NCI-H774 (cell line): ENCODE measurements around the gene MGAT5B.

Experiments used
- DNase-seq: peaks from one replicate; lab custom pipeline; 2025; lab: John Stamatoyannopoulos, UW

Gene MGAT5B

DNA sequence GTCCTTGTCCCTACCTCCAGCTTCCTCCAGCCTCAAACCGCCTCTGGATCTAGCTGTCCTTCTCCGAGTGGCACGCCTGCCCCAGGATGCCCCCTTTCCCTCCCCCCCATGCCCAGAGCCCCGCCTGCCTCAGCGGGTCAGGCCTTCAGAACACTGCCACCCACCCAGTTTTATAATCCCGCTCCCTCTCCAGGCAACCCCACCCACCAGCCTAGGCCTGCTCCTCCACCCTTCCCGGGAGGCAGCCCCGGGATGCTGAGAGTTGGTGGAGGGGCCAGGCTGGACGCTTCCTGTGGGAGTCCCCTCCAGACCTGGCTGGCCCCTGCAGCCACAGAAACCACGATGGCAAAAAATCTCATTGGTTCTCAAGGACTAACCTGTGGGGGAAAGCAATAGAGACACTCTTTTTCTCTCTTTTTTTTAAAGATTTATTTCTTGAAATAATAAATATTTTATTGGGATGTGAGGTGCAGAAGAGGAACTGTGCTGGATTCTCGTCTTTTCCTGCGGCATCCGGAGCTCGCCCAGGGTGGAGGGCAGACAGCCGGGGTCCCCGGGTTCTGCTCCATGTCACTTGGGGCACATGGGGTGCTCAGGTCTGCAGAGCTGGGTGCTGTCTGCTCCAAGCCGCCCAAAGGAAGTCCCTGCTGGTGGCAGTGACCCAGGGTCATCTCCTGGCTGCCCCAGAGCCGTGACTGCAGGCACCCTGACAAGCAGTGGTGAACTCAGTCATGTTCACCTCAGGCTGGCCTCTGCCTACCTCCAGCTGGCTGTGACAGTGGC, 81.9 kb downstream of the MGAT5B start:
- no peak for DNase-seq

DNA sequence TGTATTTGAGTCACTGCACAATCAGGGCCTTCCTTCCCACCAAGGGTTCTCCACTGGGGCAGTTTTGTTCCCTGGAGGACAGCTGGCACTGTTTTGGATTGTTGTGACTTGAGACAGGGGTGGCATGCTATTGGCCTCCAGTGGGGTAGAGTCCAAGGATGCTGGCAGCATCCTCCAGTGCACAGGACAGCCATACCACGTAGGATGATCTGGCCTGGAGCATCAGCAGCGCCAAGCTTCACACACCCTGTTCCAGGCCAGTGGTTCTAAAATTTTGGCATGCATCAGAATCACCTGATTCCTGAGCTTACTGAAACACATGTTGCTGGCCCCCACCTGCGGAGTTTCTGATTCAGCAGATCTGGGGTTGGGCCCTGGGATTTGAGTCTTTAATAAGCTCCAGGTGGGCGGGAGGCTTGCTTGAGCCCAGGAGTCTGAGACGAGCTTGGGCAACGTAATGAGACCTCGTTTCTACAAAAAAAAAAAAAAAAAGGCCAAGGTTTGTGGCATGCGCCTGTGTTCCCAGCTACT, 83.2 kb downstream of the MGAT5B start:
- no peak for DNase-seq

- DNase-seq: no peak
Measured at GRCh38 chr17:76952402-76952801, 84.2 kb downstream of the MGAT5B start.

- DNase-seq: no peak
Measured at GRCh38 chr17:76953066-76953465, 84.9 kb downstream of the MGAT5B start.

- no peak for DNase-seq
Measured at GRCh38 chr17:76953946-76954345, 85.7 kb downstream of the MGAT5B start.

DNA sequence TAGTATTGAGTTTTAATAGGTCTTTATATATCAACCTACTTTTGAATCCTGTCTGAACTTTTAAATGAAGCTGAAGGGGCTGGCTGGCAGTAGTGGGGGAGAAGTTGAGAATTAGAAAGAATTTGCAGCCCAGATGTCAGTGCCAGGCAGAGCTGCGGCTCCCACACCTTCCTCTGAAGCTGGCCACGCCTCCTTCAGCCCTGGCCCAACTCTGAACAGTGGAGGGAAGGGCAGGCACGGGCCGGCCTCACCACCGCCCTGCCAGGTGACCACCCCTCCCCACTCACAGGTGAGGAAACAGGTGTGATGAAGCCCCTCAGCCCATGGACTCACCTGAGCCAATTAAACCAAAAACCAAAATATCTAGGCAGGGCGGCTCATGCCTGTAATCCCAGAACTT, 87.0 kb downstream of the MGAT5B start:
- no peak for DNase-seq

DNA sequence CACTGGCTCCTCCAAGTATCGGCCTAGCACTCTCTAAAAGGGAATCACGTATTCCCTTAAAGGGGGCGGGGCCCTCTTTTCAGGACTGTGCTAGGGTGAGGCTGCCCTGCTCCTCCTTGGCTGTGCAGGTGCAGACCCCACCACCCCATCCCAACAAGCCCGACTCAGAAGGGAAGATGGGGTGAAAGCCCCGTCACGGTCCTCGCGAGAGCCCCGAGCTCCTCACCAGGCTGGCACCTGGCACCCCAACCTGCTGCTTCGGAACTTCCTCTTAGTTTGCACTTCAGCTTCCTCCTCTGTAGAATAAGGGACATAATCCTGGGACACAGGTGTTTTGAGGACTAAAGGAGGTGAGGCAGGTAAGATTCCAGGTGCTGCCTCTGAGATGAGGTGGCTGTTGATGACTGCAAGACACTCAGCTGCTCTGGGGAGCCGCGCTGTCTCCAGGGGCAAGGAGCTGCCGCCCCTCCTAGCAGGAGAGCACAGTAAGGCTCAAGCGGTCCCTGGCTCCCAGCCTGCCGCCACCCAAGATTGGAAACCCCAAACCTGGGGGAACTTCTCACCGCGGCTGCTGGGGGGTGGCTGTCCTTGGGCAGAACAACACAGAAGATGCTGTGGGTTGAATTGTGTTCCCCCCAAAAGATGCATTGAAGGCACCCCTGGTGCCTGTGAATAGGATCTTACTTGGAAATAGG, 88.8 kb downstream of the MGAT5B start:
- no peak for DNase-seq

GRCh38 chr17:76957678-76958464, 89.7 kb downstream of the MGAT5B start:
- DNase-seq: no peak

DNA sequence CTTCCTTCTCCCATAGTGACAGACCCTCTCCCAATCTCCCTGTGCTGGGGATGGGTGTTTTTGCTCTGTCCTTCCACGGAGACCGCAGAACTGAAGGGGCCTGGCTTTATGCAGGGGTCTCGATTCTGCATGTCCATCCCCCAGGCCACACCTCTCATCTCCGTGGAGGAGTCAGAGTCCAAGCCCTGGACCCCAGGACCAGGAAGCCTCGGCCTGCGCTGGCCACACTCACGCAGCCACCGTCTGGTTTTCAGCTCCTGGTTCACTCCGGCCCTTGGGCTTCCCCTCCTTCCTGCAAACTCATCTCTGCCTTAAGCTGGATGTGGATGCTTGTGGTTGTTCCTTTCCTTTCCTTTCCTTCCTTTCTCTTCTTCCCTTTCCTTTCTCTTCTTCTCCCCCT, 90.8 kb downstream of the MGAT5B start:
- DNase-seq: no peak

- DNase-seq: no peak
Measured at GRCh38 chr17:76961869-76962268, 93.7 kb downstream of the MGAT5B start.

- DNase-seq: no peak
Measured at GRCh38 chr17:76962858-76963257, 94.7 kb downstream of the MGAT5B start.

DNA sequence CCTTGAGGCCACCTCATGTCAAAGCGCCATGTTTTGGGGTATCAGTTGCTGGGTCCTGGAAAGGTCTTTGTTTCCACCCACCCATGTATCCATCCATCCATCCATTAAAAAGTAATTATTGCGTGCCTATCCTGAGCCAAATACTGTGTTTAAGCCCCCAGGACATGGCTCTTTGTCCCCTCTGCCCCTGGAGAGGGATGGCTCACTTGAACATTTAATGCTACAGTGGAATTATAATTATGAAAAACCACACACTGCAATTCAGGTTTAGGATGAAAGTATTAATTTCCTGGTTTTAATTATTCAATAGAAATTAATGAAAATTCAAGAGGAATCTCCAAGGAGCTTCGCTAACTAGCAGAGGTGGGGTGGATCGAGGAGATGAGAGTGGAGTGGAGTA, 97.8 kb downstream of the MGAT5B start:
- no peak for DNase-seq

DNA sequence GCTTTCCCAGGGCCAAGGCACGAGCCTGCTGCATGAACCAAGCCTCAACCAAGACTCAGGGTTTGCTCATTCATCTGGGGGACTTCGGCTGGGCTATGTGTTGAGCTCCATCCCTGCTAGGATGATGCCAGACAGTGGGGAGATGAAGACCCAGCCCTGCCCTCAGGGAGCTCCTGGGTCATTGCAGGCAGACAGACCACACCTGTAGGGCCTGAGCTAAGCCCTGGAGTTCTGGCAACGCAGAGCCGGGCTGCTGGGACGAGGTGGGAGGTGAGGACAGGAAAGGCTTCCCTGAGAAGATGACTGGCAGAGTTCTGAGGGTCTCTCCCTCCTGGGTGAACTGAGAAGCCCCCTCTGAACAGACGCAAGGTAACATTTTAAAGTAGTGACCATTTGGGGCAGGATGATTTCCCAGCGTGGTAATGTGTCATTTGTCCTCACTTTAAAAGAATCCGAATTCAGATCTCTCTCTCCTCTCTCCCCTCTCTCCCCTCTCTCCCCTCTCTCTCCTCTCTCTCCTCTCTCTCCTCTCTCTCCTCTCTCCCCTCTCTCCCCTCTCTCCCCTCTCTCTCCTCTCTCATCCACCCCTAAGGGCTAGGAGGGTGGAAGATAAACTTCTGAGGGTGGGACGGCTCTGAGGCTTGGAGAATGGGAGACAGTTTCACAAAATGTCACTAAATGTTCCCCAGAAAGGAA, 98.4 kb downstream of the MGAT5B start:
- no peak for DNase-seq

DNA sequence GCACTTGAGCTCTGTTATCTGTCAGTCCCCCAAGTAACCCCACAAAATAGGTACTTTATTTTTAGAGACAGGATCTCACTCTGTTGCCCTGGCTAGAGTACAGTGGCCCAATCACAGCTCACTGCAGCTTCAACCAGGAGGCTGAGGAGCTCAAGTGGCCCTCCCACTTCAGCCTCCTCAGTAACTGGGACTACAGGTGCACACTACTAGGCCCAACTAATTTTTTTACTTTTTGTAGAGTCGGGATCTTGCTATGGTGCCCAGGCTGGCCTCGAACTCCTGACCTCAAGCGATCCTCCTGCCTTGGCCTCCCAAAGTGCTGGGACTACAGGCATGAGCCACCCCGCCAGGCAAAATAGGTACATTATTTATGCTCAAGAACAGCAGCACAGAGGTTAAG, 99.6 kb downstream of the MGAT5B start:
- no peak for DNase-seq

DNA sequence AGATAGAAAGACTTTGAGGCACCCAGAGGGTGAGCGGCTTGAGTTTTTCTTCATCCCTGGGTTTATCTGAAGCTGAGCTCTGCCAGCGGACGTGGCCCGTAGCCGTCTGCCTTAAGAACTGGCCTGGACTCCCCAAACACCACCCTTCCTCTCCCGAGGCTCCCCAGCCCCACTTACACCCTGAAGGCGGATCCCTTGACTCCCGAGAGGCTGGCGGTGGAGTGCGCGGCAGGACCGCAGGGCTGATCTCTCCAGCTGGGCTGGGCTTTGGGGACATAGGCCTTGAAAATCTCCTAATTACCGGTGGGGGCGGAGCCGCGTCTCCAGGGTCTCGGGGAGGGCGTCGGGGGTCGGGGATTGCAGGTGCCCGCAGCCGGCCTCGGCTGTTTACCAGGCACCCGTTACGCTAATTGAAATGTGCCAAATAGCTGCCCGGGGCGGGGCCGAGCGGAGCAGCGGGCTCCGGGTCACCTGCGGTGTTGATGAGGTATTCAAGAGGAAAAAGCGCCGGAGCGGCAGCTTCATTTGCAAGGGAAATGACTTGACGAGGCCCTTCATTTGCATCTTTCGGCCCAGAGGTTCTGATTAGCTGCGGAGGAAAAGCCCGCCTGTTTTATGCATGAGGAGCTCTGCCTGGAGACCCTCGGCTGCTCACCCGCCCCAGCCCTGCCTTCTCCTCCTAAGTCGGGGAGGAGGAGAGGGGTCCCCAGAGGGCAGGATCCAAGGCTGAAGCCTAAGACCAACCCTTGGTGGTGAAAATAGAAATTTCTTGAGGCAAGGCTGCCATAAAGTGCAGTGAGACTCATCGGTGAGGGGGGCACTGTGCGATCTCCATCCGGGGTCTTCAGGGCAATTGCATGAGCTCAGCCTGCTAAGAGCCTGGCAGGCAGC, 100.7 kb downstream of the MGAT5B start:
- DNase-seq: peak; percentile 98

DNA sequence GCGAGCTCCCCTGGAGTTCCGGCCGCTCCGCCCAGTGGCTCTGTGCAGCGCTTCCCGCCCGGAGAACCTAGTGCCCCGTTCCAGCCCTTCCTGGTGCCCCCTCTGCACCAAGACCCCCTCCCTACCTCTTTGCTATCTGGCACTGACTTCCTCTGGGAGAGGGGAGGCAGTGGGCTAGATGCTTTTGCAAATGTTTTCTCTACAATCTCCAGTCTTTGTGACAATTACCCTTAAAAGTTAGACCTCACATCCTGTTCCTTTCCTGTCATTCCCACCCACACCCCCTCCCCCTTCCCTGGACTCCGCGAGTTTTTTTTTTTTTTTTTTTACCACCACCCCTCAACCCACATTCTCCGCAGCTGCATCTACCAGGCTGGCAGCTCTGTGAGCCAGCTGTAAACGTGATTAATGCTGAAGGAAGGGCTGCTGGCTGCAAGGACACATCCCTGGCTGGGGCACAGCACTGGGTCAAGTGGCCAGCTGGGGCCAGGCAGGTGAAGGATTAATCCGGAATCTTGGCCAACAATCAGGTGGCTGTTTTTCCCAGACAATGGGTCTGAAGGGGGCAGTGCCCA, 101.5 kb downstream of the MGAT5B start:
- DNase-seq: peak; percentile 89

- peak; percentile 58 for DNase-seq
Measured at GRCh38 chr17:76970228-76970627, 102.0 kb downstream of the MGAT5B start.

DNA sequence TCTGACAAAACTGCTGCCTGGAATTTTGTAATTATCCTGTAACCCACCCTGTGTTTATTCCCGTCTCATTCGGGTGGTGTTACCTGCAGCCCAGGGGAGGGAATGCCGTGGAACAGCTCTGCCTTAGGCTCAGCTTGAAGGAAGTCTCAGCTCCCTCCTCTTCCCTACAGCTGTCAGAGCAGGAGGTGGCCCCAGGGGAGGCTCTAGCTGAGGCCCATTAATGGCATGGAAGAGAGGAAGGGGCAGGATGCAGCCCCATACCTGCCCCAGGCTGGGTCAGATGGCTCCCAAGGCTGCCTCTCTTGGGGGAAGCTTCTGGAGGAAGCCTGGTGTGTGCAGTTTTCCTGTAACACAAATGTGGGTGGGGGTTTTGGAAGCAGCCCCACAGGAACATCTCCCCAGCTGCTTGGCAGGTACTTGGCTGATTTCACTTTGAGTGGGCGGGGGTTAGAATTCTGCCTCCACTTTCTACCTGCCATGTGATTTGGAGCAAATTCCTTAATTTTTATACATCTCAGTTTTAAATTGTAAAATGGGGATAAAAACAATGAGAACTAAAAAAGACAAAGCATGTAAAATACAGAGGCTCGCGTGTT, 103.9 kb downstream of the MGAT5B start:
- no peak for DNase-seq

GRCh38 chr17:76973040-76973439, 104.8 kb downstream of the MGAT5B start:
- DNase-seq: no peak

DNA sequence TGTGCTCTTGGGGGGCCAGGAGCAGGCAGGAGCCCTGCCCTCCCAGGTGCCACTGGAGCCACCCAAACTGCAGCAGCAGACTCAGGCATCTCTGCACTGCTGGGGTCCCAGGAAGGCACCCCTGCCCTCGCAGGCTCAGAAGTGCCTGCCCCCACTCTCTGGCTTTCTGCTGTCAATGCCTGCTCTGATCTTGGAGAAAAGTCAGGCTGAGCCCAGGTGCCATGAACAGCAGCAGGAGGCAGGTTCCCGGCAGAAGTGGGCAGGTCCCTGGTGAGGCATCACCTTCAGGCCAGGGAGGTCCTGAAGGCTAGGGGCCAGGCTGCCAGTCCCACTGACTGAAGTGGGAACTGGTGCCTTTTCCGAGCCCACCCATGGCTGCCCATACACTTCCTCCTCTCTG, 106.5 kb downstream of the MGAT5B start:
- DNase-seq: no peak
